Jurkat, Clone E6-1 (cell line): Measurements from ENCODE around the gene STAMBP.
"Not testable (repeated sequence)": the region's sequence is repeated elsewhere in the genome, so short reads cannot be mapped to it uniquely, and the experiment has no call there.

Experiments used
- DNase-seq: peaks from one replicate; pipeline ENCODE4 v3.0.0-alpha.2; 2011; ENCODE audit warnings: low read depth, low spot score
- H3K4me3 ChIP-seq: 2 replicates; pipeline ENCODE4 v1.5.1; 2011; ENCODE audit warnings: mild to moderate bottlenecking, low read length, control low read depth, moderate library complexity

STAMBP gene

DNA sequence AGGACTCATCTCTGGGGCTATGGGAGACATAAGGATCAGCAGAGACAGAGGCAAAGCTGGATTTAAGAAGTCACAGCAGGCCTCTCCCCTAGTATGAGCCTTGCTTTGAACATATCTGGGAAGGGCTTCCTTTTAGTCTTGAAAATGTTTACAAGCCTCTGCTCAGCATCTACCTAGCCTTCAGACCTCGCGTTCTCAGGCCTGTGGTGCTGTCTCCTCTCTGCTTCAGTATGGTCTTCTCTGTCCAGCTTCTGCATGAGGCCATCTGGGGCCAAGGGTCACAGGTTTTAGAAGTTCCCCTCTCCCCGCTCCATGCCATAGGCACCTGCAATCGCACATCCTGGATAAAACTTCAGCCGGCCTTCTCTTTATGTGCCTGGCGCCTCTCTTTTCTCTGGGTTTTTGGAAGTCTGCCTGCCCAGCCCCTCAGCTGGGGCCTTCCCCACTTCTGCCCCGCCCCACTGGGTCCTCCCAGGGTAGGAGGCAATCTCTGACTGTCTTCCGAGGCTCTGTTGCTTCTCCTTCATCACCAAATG is 71.1 kb downstream of the STAMBP start:
- no peak overlapping the region for H3K4me3 ChIP-seq
- DNase-seq = no peak

DNA sequence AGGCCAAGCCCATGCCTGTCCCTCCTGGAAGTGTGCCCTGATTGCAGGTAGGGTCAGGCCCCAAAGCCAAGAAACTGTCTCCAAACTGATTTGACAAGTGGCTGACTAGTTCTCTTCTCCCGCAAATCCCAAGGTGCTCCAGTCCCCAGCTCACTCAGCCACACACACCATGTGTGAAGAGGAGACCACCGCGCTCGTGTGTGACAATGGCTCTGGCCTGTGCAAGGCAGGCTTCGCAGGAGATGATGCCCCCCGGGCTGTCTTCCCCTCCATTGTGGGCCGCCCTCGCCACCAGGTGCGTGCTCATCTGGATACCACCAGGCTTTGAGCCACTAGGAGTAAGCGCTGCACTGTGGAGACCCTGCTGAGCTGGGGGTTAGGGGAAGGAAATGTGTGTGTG is 72.4 kb downstream of the STAMBP start:
- no peak overlapping the region for H3K4me3 ChIP-seq
- no peak for DNase-seq

DNA sequence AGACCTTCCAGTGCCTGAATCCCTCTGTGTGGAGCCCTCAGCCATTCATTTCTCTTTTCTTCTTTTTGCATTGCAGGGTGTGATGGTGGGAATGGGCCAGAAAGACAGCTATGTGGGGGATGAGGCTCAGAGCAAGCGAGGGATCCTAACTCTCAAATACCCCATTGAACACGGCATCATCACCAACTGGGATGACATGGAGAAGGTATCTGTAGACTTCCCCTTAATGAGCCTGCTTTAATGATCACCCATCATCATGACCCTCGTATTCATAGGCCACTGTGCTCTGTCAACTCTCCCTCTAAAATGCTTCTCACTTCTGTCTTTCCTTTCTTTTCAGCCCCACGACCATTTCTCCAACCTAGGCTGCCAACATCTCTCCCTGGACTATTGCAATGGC is 73.5 kb downstream of the STAMBP start:
- DNase-seq = no peak
- H3K4me3 ChIP-seq = no peak overlapping the region

DNA sequence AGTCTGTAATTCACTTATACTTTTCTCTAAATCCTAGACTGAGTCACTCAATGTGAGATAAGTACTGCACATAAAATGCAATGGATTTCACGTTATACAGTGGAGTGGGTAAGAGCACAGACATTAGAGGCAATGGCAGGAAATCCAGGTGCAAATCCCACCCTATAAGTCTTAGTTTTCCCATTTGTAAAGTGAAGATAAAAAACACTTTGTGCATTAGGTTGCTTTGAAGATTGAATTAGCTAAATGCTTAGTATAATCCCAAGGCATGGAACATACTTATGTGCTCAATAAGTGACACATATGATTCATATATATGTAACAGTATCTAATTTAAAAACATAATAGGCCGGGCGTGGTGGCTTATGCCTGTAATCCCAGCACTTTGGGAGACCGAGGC is 74.6 kb downstream of the STAMBP start:
- DNase-seq = no peak
- no peak overlapping the region for H3K4me3 ChIP-seq

DNA sequence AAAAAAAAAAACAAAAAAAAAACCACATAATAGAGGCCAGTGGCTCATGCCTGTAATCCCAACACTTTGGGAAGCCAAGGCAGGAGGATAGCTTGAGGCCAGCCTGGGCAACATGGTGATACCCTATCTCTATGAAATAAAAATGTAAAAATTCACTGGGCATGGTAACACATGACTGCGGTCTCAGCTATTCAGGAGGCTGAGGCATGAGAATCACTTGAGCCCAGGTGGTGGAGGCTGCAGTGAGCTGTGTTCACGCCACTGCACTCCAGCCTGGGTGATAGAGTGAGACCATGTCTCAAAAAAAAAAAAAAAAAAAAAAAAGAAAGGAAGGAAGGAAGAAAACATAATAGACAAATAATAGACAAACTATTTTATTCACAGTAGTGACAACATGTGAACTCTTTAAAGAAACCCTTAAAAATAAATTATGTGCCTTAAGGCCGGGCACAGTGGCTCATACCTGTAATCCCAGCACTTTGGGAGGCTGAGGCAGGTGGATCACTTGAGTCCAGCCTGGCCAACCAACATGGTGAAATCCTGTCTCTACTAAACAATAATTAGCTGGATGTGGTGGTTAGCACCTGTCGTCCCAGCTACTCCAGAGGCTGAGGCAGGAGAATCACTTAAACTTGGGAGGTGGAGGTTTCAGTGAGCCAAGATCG is 75.3 kb downstream of the STAMBP start:
- not testable (repeated sequence) for H3K4me3 ChIP-seq

DNA sequence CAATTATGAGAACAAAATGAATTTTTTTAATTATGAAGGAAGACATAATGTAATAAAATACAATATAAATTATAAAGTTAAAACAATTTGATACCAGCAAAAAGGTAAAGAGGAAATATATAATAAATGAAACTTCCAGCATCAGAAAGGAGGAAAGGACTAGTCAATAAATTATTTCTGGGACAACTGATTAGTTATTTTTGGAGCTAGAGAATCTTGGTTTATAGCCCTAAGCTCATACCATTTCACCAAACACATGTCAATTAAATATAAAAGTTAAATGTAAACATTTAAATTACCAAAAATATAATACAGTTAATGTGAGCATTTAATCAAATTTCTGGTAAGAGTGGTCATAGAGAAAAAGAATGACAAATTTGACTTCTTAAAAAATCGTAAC is 76.2 kb downstream of the STAMBP start:
- no peak for DNase-seq
- H3K4me3 ChIP-seq = no peak overlapping the region

More for the DNA sequence above, 75.3 kb downstream of the STAMBP start:
- DNase-seq = not testable (repeated sequence)

DNA sequence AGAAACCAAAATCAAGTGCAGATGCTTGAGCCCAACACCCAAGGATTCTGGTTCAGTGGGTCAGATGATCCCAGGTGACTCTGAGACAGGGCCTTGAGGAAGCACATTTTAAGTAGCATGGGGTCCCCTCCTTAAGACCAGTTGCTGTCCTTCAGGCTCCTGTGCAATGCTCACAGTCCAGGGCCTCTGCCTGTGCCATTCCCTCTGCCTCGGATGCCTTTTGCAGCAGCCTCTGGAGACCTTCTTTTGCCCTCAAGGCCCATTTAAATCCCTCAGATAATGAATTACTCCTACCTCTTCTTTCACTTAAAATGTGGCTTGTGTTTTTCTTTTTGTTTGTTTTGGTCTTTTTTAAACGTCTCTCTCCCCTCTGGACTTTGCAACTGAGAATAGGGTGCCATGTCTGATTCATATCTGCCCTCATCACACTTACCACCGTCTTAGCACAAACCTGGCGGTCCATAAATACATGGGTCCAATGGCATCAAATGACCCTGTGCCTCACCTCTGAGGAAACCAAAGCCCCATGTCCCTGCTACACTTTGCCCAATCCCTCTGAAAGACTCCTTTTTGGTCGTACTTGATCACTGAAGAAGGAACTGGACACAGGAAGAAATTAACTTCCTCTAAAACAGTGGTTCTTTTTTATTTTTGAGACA is 78.2 kb downstream of the STAMBP start:
- no peak overlapping the region for H3K4me3 ChIP-seq
- DNase-seq = no peak

DNA sequence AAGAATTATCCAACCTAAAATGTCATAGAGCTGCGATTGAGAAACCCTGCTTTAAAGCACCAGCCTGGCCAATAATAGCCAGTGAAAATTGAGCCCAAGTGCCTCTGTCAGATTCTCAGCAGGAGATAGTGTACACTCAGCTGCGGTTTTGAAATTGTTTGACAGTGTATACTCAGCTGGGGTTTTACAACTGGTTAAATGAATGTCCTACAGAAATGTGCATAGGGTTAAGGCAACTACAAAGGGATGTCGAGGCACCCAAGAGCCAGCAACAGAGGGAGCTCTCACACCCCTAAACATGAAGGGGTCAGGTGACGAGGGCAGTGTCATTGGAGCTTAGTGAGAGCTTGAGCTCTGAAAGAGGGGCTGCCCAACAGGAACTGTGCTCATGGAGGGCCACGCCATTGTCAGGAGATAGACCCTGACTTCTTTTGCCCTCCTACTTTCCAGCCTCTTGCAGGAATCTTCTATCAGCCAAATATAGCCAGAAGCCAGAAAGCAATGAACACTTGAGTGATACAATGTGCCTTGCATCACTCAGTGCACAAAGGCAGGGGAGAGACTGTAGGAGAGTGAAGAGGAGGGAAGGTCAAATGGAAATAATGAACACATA is 79.2 kb downstream of the STAMBP start:
- H3K4me3 ChIP-seq = no peak overlapping the region
- peak; percentile 50 for DNase-seq

DNA sequence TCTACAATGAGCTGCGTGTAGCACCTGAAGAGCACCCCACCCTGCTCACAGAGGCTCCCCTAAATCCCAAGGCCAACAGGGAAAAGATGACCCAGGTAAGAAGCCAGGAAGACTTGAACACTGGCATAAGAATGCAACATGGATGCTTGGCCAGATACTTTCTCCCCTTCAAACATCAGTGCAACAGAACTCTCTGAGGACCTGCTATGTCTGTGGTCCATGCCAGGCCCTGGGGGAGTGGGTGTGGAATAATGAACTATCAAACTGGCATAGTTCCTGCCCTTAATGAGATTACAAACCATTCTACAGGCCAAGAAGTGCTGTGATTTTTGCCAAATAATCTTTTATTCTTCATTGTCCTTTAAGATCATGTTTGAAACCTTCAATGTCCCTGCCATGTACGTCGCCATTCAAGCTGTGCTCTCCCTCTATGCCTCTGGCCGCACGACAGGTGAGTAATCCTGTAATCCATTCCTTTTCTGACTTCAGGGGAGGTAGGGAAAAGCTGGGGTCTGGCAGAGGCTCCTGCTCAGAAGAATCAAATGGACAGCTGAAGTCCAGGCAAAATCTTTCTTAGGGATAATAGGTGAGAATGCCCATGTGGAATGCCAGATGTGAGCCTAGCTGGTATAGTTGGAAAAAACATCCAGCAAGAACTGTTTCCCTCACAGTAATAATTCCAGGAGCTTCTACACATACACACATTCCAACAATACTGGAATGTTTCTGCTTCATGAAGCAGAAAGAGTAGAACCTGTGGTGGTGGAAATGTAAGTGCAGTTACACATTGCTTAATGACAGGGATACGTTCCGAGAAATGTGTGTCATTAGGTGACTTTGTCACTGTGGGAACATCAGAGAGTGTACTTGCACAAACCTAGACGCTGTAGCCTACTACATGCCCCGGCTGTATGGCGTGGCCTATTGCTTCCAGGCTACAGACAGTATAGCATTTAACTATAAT is 80.2 kb downstream of the STAMBP start:
- no peak for DNase-seq
- H3K4me3 ChIP-seq = no peak overlapping the region

DNA sequence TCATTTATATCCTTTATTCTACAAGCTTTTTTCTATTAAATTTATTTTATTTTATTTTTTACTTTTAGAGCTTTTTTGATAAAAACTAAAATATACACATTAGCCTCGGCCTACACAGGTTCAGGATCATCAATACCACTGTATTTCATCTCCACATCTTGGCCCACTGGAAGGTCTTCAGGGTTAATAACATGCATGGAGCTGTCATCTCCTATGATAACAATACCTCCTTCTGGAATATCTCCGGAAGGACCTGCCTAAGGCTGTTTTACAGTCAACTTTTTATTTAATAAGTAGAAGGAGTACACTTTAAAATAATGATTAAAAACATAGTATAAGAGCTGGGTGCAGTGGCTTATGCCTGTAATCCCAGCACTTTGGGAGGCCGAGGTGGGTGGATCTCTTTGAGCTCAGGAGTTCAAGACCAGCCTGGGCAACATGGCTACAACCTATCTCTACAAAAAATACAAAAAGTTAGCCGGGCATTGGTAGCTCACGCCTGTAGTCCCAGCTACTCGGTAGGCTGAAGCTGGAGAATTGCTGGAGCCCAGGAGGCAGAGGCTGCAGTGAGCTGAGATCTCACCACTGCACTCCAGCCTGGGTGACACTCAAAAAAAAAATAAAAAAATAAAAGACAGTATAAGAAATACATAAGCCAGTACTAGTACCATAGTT is 82.2 kb downstream of the STAMBP start:
- no peak for DNase-seq
- H3K4me3 ChIP-seq = no peak overlapping the region

DNA sequence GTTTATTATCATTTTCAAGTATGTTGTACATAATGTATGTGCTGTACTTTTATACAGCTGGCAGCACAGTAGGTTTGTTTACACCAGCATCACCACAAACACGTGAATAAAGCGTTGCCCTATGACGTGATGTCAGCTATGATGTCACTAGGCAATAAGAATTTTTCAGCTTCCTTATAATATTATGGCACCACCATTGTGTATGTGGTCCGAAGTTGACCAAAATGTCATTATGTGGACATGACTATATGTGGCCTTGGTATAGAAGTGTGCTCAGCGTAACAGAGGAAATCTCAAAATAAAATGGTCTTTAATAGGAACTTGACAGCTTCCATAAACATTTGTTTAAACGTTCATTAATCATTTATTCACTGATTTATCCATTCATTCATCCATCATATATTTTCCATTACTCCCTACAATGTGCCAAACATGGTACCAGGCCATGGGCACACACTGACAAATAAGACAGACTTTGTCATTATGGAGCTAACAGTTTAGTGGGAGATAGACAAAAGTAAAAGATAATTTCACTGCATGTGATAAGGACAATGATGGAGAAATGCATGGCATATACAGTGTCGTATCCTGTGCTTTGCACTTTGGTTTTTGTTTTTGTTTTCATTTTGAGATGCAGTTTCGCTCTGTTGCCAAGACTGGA is 82.9 kb downstream of the STAMBP start:
- no peak overlapping the region for H3K4me3 ChIP-seq
- no peak for DNase-seq

DNA sequence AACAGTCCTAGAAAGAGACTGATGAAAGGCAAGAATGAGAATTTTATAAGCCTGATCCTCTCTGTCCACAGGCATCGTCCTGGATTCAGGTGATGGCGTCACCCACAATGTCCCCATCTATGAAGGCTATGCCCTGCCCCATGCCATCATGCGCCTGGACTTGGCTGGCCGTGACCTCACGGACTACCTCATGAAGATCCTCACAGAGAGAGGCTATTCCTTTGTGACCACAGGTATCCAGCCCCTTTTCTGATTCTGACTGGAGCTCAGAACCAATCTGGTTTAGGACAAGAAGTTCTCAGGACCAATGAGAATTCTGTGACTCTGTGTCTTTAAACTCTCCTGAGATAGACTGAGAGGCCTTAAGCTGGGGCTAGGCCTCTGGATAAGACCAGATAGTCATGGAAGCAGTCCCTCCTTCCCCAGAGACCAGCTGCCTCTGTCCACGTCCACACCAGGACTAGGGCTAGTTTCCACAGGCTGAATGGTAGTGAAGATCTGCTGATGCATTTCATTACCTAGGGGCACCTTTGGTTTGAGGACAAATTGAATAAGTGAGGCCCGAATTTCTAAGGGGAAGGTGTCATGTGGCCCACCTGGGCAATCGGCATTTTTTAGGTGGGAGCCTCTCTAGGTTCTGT is 84.8 kb downstream of the STAMBP start:
- no peak overlapping the region for H3K4me3 ChIP-seq
- no peak for DNase-seq

DNA sequence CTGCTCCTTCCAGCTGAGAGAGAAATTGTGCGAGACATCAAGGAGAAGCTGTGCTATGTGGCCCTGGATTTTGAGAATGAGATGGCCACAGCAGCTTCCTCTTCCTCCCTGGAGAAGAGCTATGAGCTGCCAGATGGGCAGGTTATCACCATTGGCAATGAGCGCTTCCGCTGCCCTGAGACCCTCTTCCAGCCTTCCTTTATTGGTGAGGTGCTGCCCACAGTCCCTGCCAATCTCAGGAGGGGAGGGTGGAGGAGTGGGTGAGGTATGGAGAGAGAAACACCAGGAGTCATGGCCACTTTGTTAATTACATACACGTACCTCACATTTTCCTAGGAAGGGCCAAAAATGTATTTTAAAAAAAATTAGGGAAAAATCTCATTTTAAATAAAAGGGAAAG is 85.9 kb downstream of the STAMBP start:
- no peak overlapping the region for H3K4me3 ChIP-seq
- no peak for DNase-seq

DNA sequence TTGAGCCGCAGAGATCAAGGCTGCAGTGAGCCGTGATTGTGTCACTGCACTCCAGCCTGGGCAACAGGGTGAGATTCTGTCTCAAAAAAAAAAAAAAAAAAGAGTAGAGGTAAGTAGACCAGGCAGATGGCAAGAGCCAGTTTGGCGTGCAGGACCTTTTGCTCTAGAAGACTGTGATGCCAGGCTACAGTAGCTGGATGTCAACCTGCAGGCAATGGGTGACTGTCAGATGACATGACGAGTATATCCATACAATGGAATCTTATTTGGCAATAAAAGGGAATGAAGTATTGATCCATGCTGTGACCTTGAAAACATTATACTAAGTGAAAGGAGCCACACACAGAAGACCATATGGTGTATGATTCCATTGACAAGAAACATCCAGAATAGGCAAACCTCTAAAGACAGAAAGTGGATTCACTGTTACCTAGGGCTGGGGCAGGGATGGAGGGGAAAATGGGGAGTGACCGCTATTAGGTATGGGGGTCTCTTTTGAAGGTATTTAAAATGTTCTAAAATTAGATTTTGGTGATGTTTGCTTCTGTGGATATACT is 86.8 kb downstream of the STAMBP start:
- H3K4me3 ChIP-seq = no peak overlapping the region
- no peak for DNase-seq

DNA sequence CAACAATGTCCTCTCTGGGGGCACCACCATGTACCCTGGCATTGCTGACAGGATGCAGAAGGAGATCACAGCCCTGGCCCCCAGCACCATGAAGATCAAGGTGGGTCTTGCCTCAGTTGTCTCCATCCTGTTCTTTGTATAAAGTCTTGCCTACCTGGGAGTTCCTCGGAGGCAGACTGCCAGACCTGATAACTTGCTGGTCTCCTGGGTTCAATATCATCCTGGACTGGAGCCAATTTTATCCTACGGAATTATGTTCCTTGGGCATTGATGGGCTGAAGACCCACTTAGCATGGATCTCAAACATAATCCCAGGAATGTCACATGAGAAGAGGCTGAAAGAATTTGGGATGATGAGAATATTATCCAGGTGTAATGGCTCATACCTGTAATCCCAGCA is 87.9 kb downstream of the STAMBP start:
- H3K4me3 ChIP-seq = no peak overlapping the region
- DNase-seq = no peak

DNA sequence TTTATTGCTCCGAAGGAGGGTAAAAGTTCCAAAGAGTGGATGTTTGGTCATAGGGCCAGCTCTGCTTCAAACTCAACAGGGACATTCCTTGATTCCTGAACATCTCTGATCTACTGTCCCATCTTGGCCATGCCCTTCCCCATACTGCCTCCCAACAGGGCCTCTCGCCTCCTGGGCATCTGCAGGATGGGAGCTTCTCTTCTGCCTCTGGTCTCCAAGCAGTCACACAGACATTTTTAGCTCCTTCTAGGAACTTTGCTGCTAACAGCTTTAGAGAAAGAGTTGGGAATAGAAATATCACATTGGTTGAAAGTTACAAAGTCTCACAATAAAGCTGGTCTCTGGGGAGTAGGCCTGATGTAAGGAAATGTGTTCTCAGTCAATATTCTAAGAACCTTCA is 88.5 kb downstream of the STAMBP start:
- no peak for DNase-seq
- H3K4me3 ChIP-seq = no peak overlapping the region

DNA sequence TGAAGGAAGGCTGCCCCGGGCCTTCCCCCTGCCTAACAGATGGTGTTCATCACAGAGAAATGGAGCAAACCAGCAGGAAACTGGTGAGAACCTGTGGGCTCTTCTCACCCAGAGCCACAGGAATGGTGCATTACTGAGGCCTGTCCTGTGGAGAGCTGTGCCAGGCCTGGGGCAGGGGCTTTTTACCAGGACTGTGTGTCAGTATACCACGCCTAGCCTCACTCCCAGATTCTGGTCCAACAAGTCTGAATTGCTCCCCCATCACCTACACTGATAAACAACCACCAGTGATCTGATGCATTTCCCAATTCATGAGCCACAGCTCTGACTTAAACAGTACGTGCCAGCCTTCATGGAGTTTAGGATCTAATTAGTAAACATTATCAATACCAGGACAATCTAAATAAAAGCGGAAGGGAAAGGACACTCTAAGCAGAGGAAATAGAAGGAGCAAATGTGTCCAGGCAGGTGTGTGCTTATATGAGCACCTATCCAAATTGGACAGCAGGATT is 89.0 kb downstream of the STAMBP start:
- DNase-seq = no peak
- H3K4me3 ChIP-seq = no peak overlapping the region
